GM19240 (cell line): ENCODE measurements around the gene QPCTL.
"Not testable (repeated sequence)": the region's sequence is repeated elsewhere in the genome, so short reads cannot be mapped to it uniquely, and the experiment has no call there.

Experiments
- DNase-seq: peaks from one replicate; pipeline ENCODE4 v3.0.0; 2011; ENCODE audit warnings: low spot score; ENCODE audit not compliant: insufficient read length

QPCTL gene

DNA sequence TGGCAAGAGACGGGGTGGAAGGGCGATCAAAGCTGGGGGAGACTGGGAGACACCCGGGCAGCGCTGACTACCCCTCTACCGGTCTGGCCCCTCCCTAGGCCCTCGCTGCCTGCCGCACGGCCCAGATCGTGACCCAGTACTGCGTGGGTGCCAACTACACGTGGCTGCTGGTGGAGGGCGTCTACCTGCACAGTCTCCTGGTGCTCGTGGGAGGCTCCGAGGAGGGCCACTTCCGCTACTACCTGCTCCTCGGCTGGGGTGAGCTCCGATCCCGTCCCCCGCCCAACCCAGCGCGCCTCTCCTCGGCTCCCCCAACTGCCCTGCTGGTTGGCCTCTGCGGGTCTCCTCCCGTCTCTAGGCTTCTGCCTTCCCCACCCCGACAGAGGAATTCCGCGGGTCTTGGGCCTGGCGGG is 15.6 kb upstream of the QPCTL start:
- DNase-seq: no peak

DNA sequence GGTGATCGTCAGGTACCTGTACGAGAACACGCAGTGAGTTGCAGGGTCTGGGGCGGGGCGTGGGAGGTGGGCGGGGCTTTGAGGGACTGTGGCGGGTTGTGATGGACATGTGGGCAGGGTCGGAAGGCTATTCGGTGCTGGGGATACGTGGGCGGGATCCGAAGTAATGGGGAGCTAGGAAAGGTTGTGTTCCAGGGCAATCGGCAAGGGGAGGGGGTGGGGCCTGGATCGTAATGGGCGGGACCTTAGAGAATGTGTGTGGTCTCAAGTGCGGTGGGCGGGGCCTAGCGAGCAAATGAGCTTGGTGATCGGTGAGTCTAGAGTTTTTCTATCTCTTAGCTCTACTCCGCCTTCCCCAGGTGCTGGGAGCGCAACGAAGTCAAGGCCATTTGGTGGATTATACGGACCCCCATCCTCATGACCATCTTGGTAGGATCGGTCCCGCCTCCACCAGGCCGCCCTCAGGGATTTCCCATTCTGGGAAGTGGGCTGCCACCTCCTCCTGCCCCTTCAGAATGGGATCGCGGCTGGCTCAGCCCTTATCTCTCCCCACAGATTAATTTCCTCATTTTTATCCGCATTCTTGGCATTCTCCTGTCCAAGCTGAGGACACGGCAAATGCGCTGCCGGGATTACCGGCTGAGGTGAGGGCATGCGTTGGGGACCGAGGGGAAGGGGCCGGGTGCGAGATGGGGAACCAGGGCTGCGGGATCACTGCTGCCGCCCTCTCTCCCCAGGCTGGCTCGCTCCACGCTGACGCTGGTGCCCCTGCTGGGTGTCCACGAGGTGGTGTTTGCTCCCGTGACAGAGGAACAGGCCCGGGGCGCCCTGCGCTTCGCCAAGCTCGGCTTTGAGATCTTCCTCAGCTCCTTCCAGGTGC is 14.9 kb upstream of the QPCTL start:
- peak; percentile 71 for DNase-seq

DNA sequence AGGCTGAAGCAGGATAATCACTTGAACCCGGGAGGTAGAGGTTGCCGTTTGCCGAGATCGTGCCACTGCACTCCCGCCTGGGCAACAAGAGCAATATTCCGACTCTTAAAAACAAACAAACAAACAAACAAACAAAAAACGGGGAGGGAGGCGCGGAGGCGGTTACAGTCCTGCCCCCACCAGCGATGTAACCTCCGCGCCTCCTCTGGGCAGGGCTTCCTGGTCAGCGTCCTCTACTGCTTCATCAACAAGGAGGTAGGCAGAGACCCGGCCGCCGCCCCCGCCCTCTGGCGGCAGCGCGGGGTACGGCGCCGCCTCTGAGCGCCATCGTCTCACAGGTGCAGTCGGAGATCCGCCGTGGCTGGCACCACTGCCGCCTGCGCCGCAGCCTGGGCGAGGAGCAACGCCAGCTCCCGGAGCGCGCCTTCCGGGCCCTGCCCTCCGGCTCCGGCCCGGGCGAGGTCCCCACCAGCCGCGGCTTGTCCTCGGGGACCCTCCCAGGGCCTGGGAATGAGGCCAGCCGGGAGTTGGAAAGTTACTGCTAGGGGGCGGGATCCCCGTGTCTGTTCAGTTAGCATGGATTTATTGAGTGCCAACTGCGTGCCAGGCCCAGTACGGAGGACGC is 11.0 kb upstream of the QPCTL start:
- DNase-seq: peak; percentile 70

DNA sequence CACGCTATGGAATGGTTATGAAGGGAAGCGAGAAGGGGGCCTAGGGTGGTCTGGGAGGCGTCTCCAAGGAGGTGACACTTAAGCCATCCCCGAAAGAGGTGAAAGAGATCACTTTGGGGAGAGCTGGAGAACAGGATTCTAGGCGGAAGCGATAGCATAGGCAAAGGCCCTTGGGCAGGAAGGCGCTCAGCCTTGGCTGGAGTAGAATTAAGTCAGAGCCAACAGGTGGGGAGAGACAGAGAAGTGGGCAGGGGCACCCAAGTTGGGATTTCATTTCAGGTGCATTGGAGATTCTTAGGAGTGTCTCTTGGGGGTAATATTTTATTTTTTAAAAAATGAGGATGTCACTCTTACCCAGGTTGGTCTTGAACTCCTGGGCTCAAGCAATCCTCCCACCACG is 10.3 kb upstream of the QPCTL start:
- DNase-seq: no peak

DNA sequence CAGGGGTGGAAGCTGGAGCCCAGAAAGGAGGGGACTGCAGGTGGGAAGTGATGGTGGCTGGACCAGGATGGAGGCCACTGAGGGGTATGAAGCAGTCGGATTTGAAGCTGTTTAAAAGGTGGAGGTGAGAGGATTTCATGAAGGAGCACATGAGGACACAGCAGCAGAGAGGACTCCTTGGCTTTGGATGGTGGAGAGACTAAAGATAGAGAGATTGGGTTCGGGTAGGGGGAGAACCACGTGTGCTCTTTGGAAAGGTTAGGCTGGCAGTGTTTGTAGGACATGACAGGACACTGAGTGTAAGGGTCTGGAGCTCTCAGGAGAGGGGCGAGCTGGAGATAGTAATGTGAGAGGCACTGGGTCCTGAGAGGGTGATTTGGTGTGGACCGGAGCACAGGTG is 9.6 kb upstream of the QPCTL start:
- DNase-seq: no peak

DNA sequence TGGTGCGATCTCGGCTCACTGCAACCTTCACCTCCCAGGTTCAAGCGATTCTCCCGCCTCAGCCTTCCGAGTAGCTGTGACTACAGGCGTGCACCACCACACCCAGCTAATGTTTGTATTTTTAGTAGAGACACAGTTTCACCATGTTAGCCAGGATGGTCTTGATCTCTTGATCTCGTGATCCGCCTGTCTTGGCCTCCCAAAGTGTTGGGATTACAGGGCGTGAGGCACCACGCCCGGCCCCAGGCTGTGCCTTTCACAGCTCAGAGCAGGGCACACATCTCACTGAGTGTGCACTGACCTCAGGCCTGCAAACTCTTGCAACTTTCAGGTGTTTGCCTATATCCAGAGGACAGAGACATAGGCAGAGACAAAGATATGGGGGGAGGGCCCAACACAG is 7.4 kb upstream of the QPCTL start:
- not testable (repeated sequence) for DNase-seq

DNA sequence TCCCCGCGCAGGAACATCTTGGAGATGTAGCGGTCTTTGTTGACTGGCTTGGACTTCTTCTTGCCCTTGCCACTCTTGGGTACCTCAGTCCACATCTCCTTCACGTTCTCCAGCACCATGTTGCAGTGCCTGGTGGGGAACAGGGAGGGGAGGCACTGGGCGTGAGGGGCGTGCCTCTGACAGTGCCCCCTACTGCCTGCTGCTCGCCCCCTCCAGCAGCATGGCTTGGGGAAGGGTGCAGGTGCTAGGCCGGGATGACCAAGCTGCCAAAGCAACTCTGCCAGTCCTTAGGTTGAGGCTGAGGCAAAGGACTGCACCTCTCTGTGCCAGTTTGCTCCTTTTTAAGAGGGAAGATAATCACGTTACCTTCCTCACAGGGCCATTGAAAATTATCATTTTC is 4.9 kb upstream of the QPCTL start:
- no peak for DNase-seq

DNA sequence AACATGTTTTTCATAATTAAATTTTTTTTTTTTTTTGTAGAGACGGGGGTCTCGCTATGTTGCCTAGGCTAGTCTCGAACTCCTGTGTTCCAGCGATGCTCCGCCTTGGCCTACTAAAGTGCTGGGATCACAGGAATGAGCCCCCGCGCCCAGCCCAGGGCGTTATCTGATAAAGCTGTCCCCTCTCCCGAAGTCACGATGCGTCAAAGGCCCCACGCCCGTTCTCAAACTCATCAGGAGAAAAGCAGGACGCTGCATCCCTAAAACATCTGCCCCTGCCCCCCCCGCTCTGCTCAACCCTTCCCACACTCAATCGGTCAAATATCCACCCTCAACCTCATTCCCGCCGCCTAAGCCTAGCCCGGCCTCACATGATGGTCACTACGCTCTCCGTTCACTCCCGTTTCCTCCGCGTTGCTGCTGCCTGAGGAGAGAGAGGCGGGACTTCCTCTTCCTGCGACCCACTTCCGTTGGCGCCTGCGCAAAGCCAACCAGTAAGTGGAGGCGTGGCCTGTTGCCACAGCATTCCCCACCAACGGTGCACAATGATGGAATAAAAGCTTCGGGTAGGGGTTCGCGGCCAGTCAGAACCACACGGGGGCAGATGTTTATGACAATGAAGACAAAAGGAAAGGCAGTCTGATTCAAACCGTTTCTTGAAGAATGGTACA is 815 bp upstream of the QPCTL start, which contains the start of gene SNRPD2:
SNRPD2 (minus strand) TSS at position 438 of the 671 bp plus-strand sequence; CDS start at position 373, 65 bp downstream.
- peak; percentile 69 for DNase-seq

DNA sequence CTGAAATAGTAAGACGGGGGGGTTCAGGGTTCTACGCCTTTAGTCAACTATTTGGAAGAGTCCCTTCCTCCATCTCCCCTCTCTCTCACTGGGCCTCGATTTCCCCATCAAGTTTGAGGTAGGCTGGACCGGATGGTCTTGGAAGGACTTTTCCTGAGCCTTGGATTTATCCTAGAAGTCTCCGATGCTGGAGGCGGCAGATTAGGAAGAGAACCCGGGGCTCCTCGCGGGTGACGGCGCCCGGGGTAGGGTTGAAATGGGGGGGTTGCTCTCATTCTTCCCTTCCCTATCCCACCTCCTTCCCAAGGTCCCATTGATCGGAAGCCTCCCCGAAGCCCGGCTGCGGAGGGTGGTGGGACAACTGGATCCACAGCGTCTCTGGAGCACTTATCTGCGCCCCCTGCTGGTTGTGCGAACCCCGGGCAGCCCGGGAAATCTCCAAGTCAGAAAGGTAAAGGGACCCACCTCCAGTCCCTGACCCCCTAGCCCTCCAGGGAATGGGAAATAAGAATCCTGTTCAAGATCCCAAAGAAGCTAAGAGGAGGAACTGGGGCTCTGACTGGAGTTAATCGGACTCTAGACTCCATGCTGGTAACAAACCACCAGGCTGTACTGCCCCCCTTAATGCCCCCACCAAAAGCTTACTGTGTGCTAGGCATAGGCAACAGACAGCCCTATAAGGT is 781 bp downstream of the QPCTL start:
- DNase-seq: peak; percentile 58

DNA sequence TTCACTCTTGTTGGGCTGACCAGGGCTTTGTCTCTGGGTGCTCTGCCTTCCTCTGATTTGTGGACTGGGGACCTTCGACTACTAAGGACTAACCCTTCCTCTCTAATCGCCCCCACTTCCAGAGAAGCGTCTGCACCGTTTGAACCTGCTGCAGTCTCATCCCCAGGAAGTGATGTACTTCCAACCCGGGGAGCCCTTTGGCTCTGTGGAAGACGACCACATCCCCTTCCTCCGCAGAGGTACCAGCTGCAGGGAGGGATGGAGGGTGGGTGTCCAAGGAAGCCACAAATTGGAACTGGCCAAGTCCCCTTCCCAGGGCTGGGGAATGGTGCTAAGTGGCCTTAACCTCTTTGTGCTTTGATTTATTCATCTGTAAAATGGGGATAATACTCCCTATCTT is 9.2 kb downstream of the QPCTL start:
- DNase-seq: no peak

DNA sequence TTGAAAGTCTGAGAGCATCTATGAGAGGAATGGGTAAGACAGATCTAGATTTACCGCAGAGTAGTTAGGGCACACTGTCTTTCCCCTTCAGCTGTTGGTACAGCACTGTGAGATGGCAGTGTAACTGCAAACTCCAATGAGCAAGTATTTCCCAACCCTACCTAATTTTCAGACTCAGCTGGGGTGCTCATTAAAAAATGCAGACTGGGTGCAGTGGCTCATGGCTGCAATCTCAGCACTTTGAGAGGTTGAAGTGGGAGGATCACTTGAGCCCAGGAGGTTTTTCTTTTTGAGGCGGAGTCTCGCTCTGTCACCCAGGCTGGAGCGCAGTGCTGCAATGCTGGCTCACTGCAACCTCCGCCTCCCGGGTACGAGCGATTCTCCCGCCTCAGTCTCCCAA is 12.6 kb downstream of the QPCTL start:
- no peak for DNase-seq

DNA sequence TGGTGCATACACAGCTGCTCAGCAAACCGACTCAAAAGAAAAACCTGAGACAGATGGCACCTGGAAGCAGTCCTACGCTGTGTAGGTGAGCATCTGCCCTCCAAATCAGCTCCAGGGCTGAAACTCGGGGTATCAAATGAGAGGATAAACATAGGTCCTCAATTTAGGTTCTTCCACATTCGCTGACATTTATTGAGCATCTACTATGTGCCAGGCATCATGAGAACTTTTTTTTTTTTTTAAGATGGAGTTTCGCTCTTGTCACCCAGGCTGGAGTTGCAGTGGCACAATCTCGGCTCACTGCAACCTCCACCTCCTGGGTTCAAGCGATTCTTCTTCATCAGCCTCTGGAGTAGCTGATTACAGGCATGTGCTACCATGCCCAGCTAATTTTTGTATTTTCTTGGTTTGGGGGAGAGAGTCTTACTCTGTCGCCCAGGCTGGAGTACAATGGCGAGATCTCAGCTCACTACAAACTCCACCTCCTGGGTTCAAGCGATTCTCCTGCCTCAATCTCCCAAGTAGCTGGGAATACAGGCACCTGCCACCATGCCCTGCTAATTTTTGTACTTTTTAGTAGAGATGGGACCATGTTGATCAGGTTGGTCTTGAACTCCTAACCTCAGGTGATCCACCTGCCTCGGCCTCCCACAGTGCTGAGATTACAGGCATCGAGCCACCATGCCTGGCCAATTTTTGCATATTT is 13.4 kb downstream of the QPCTL start:
- DNase-seq: no peak

DNA sequence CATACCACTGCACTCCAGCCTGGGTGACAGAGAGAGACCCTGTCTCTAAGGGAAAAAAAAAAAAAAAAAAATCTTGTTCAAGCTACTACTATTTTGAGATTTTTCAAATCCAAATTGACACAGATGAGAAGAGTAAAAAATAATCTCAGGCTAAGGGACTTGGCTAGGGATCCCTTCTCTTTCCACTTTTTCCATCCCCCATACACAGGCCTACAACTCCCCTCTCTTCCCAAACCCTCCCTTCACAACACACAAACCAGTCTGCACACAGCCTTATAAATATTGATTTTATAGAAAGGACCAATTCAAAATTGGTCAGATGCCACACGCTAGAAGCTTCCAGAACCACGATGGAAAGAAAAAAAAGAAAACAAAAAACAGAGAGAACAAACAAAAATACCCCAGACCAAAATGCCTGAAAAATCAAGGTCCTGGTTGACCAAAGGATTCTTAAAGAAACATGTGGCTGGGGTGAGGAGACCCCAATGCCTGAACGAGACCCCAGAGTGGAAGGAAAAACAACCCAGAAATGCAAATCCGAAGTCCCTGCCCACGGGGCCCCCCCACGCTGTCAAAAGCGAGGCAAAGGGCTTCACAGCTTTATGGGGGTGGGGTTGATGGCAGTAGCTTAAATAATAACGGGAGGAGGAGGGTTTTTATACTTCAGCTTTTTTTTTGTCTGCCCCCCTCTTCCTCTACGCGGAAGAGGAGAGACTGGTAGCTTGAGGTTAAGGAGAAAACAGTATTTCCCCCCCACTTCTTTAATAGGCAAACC is 18.1 kb downstream of the QPCTL start:
- no peak for DNase-seq

DNA sequence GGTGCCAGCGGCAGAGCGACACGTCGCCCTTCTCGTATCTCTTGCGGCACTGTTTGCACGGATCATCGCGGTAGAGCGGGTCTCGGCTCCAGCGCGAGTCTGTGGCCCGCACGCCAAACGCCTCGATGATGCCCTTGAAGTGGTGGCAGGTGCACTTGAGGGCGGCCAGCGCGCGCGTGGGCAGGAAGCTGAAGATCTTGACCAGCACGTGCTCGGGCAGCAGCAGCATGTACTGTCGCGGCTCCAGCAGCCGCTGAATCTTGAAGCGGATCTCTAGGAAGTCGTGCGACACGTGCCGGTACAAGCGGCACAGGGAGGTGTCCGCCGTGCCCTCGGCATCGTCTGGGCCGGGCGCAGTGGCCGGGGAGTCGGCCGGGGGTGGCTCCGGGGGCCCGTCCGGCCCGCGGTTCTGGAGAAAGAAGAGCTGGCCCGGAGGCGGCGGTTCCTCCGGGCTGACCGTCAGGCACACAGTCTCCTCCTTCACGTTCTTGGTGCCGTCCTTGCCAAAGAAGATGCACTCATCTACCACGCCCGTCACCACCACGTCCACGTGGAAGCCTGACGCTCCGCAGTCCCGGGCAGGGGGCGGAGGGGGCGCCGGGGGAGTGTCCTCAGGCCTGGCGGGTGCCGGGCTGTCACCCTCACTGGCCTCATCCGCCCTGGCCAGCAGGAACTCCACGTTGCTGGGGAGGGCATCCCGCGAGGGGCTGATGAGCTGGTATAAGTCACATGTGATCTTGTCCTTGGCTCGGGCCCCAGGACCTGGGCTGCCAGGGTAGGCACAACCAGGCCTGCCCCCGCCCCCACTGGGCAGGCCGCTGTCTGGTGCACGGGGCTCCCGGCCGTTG is 19.6 kb downstream of the QPCTL start:
- no peak for DNase-seq

DNA sequence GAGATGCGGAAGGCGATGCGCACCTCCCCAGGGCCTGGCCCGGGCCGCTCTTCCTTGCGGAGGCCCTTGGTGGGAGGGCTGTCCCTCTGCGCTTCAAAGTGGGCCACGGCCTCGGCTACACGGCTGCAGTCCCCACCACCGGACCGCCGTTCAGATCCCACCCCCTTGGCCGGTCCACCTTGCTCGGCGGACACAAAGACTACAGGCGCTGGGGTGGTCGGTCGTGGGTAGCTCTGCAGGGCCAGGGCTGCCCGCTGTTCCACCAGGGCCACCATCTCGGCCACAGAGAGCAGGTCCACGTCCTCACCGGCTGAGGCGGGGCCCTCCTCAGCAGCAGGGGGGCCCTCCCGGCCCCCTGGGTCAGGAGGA is 20.2 kb downstream of the QPCTL start:
- DNase-seq: no peak

DNA sequence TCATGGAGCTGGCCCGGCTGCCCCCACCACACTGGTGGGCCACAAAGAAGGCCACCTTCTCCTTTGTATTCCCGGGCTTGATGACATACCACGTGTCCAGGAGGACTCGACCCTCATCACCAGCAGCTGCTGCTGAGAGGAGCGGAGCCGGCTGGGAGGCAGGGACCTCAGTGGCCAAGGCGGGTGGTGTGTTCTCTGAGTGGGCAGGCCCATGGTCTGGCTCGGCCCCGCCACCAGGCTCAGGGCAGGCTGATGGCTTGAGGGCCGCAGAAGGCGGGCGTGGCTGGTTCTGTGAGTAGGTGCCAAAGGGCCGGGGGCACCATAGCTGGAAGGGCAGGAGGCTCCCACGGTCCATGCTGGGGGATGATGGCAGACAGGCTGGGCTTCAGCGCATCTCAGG is 20.7 kb downstream of the QPCTL start:
- DNase-seq: no peak

DNA sequence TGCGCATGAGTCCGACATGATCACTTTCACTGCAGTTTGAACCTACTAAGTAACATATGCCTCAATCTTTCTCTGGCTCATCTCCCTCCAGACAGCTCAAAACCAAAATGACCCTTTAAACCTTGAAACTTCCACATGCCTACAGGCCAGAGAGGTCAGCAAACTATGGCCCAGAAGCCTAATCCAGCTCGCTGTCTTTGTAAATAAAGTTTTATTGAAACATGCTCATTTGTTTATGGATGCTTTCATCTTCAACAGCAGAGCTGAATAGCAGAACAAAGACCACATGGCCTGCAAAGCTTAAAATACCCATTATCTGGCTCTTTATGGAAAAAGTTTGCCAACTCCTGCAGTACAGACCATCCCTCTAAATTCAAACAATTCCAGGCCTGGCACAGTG is 22.7 kb downstream of the QPCTL start:
- DNase-seq: no peak

DNA sequence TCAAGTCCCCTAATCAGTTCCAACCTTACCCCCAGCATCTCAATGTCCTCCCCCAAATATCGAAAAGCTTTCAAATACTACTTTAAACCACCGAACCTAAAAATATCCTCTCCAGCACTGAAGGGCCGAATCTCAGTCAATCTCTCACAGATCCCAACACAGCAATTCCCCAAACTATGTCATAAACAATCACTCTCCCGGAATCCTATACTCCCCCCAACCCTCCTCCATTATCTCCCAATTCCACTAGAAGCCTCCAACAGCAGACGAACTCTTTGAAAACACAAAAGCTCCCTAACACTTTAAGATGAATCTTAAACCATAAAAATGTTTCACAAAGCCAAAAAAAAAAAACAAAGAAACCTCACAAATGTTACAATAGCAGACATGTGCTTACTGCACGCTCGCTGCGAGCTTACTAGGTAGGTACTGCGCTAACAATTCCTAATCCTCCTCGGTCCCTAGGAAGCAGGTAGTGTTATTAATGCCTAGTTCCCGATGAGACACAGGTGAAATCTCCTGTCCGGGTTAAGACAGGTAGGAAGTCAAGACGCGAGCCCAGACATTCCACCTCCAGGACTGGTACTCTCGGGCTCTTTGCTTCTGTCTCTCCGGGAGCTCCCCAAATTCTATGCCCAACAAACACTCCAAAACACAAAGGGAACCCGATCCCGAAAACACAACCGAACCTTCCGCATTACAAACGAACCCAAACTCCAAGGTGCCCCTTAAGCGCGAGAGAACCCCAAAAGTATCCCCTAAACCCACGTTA is 24.1 kb downstream of the QPCTL start:
- no peak for DNase-seq
